Mucosa of rectum (tissue), 2 donors: ENCODE measurements around the gene TRAPPC11.
A peak's percentile ranks its signal among the peaks of the same experiment; 100 is the strongest.
"Not testable (repeated sequence)": the region's sequence is repeated elsewhere in the genome, so short reads cannot be mapped to it uniquely, and the experiment has no call there.

Experiments
- H3K27ac ChIP-seq, 2 donors: one replicate each; pipeline ENCODE4 v1.7.0; 2013; ENCODE audit warnings: inconsistent platforms in 2 of 2, low read depth in 2 of 2, low read length in 2 of 2
- H3K27me3 ChIP-seq, 2 donors: one replicate each; pipeline ENCODE4 v1.7.0; 2013; ENCODE audit warnings: low read length in 2 of 2; ENCODE audit not compliant: control insufficient read depth in 2 of 2, insufficient read depth in 2 of 2
- H3K36me3 ChIP-seq, 2 donors: one replicate each; pipeline ENCODE4 v1.7.0; 2013; ENCODE audit warnings: low read length in 2 of 2; ENCODE audit not compliant: control insufficient read depth in 2 of 2, insufficient read depth in 2 of 2
- H3K4me1 ChIP-seq, 2 donors: one replicate each; pipeline ENCODE4 v1.7.0; 2013; ENCODE audit warnings: low read length in 2 of 2, mild to moderate bottlenecking in 1 of 2; ENCODE audit not compliant: control insufficient read depth in 2 of 2, insufficient read depth in 2 of 2
- H3K4me3 ChIP-seq, 2 donors: one replicate each; pipeline ENCODE4 v1.7.0; 2013; ENCODE audit warnings: low read length in 2 of 2
- H3K9ac ChIP-seq, 2 donors: one replicate each; pipeline ENCODE4 v1.7.0; 2013; ENCODE audit warnings: low read length in 2 of 2, low read depth in 1 of 2, mild to moderate bottlenecking in 1 of 2
- H3K9me3 ChIP-seq, 2 donors: one replicate each; pipeline ENCODE4 v1.7.0; 2013; ENCODE audit warnings: low read length in 2 of 2; ENCODE audit not compliant: control insufficient read depth in 2 of 2
- donor health status: healthy.
- donor health status: Normal muscosa, but diverticular disease.

TRAPPC11 gene

GRCh38 chr4:183624548-183624947, 34.5 kb upstream of the TRAPPC11 start:
- Histone ChIP-seq H3K4me3 (no peak overlapping the region), H3K4me1 (no peaks in the 10 kb centered on the region), H3K36me3 (no peaks in the 10 kb centered on the region), H3K9ac (no peak overlapping the region), H3K27ac (no peak overlapping the region), H3K27me3 (no peaks in the 10 kb centered on the region), H3K9me3 (no peaks in the 10 kb centered on the region)

DNA sequence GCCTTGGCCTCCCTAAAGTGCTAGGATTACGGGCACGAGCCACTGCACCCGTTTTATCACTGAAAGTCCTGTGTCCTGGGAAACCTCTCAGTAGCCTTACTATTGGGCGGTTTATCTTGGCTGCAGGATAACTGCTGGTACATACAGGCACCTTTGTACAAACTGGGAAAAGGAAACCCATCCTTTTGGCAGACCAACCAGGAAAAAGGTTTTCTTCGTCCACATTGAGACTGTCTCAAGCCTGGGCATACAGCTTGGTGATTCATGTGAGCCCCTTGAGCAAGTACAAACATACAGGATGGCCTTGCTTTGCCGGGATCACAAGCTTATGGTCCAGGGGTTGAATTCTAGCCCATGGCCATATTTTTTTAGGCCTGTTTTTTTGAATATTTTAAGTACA, 32.9 kb upstream of the TRAPPC11 start:
- no peaks in the 10 kb centered on the region for H3K9me3 ChIP-seq
- no peak overlapping the region for H3K27ac ChIP-seq

DNA sequence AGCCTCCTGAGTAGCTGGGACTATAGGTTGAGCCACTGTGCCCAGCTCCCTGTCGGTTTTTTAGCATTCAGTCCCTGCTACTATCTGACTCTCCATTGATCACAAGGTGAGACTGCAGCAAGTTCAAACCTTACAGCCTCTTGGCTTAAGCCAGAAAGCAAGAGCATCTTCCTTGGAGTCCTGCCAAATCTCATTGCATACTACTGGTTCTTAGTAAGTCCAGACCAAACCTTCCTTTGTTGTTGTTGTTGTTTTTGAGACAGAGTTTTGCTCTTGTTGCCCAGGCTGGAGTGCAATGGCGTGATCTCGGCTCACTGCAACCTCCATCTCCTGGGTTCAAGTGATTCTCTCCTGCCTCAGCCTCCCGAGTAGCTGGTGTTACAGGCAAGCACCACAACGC, 31.8 kb upstream of the TRAPPC11 start:
- H3K27me3 ChIP-seq, H3K36me3 ChIP-seq, H3K4me1 ChIP-seq, H3K9me3 ChIP-seq, H3K9ac ChIP-seq, H3K4me3 ChIP-seq, H3K27ac ChIP-seq: not testable (repeated sequence)

More for the DNA sequence above, 32.9 kb upstream of the TRAPPC11 start:
- Histone ChIP-seq H3K4me3 (no peak overlapping the region), H3K9ac (no peak overlapping the region), H3K4me1 (no peaks in the 10 kb centered on the region), H3K27me3 (no peaks in the 10 kb centered on the region), H3K36me3 (no peaks in the 10 kb centered on the region)

GRCh38 chr4:183627979-183628588, 31.0 kb upstream of the TRAPPC11 start:
- no peaks in the 10 kb centered on the region for H3K27me3 ChIP-seq
- no peaks in the 10 kb centered on the region for H3K4me1 ChIP-seq
- H3K36me3 ChIP-seq, result no peaks in the 10 kb centered on the region
- H3K9ac ChIP-seq, result no peak overlapping the region
- H3K27ac ChIP-seq, result no peak overlapping the region
- H3K4me3 ChIP-seq, result no peak overlapping the region
- no peaks in the 10 kb centered on the region for H3K9me3 ChIP-seq

- Histone ChIP-seq H3K9me3 (no peaks in the 10 kb centered on the region), H3K9ac (no peak overlapping the region), H3K36me3 (no peaks in the 10 kb centered on the region), H3K27me3 (no peaks in the 10 kb centered on the region), H3K4me3 (no peak overlapping the region), H3K4me1 (no peaks in the 10 kb centered on the region), H3K27ac (no peak overlapping the region)
Observed at GRCh38 chr4:183631577-183632198, 27.4 kb upstream of the TRAPPC11 start.

DNA sequence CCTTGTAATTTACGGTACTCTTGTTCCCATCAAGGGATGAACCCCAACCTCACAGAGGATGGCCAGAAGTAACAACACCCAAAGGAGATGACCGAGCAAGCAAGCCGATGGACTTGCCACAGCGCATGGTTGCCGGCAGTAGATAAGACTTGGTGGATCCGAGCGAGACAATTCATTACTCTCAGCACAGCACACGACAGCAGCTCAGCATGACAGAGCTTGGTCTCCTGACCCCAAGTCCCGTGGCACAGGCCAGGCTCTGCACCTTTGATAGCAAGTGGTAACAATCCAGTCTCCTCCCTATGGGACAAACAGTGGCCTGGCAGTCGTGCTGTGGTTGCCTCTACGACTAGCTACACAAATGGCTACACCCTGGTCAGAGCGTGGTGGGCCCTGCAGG, 26.4 kb upstream of the TRAPPC11 start:
- Histone ChIP-seq H3K4me3 (no peak overlapping the region), H3K27me3 (no peaks in the 10 kb centered on the region), H3K9ac (no peak overlapping the region), H3K27ac (no peak overlapping the region), H3K9me3 (no peaks in the 10 kb centered on the region), H3K4me1 (no peaks in the 10 kb centered on the region), H3K36me3 (no peaks in the 10 kb centered on the region)

DNA sequence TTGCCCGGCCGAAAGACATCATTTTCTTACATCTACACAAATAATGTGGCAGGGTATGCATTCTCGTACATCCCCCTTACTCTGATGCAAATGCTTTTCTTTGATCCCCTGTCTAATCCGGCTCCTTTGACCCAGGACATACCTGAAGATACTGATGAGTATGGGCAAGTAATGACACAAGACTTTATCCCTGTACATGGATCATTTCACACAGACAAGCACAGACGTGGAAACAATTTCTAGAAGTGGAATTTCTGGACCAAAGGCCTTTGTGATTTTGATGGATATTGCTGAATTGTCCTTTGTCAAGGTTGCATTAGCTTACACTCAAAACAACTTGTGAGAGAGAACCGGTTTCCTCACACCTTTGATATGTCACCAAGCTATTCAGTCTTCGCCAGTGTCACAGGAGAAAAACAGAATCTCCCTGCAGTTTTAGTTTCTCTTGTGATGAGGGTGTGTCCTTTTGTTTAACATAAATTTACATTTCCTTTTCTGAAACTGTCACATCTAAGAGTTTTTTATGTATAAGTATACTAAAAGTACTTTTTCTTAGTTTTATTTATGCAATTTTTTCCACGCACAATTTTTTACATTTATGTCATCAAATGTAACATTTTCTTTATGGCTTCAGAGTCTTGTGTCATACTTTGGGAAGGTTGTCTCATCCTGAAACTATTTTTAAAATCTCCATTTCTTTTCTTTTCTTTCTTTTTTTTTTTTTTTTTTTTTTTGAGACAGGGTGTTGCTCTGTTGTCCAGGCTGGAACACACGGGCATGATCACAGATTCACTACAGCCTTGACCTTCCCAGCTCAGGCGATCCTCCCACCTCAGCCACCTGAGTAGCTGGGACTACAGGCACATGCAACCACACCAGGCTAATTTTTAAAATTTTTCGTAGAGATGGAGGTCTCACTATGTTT, 25.4 kb upstream of the TRAPPC11 start:
- Histone ChIP-seq H3K36me3 (no peaks in the 10 kb centered on the region), H3K9ac (no peak overlapping the region), H3K27me3 (no peaks in the 10 kb centered on the region), H3K9me3 (no peaks in the 10 kb centered on the region), H3K4me3 (no peak overlapping the region), H3K4me1 (no peaks in the 10 kb centered on the region), H3K27ac (no peak overlapping the region)

DNA sequence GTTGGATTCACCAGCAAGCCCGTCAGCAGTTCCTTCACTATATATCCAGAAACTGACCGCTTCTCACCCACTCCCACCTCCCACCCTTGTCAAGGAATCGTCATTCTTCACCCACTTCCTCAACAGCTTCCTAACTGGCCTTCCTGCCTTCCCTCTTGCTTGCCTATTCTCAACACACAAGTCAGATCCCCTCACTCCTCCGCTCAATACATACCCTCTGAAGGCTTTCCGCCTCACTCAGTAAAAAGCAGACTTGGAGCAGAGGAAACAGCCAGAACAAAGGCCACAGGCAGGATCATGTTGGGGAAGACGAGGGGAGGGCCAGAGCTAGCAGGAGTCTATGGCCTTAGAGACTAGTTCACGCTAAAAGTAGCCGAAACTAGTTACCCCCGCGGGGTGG, 23.8 kb upstream of the TRAPPC11 start:
- H3K9ac ChIP-seq, result no peak overlapping the region
- H3K4me3 ChIP-seq, result no peak overlapping the region
- H3K27ac ChIP-seq, result no peak overlapping the region

DNA sequence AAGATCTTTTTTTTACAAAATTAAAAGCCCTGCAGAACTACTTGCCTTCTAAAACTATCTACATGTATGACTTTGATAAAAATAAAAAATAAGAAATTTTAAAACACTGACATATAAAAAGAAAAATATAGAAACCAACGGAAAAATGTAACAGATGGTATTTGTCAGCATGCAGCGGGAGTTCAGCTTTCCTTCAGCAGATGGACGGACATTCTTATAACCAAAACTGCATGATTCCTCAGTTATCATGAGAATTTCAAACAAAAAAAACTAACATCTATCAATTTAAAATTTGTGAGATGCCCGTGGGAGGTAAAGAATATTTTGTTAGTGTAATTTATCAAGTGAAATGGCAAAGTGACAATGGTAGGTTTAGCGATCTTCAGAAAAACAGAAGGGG, 23.4 kb upstream of the TRAPPC11 start:
- no peaks in the 10 kb centered on the region for H3K9me3 ChIP-seq
- H3K36me3 ChIP-seq, result no peaks in the 10 kb centered on the region
- no peak overlapping the region for H3K4me3 ChIP-seq
- no peak overlapping the region for H3K27ac ChIP-seq
- no peaks in the 10 kb centered on the region for H3K27me3 ChIP-seq
- no peak overlapping the region for H3K9ac ChIP-seq
- no peaks in the 10 kb centered on the region for H3K4me1 ChIP-seq

More for the DNA sequence above, 23.8 kb upstream of the TRAPPC11 start:
- no peaks in the 10 kb centered on the region for H3K27me3 ChIP-seq
- H3K9me3 ChIP-seq, result no peaks in the 10 kb centered on the region
- no peaks in the 10 kb centered on the region for H3K4me1 ChIP-seq
- no peaks in the 10 kb centered on the region for H3K36me3 ChIP-seq

GRCh38 chr4:183636503-183636902, 22.6 kb upstream of the TRAPPC11 start:
- H3K36me3 ChIP-seq, result no peaks in the 10 kb centered on the region
- H3K9me3 ChIP-seq, result no peaks in the 10 kb centered on the region
- H3K4me3 ChIP-seq, result peak overlapping the region; percentile 55 to 72
- H3K27ac ChIP-seq, result peak overlapping the region in 1 of 2 donors; percentile 8
- no peaks in the 10 kb centered on the region for H3K4me1 ChIP-seq
- H3K27me3 ChIP-seq, result no peaks in the 10 kb centered on the region
- peak overlapping the region in 1 of 2 donors; percentile 55 for H3K9ac ChIP-seq
